Activated T-helper 1 cell treated with Interleukin-2 at 50 U/mL for 16 hours (primary cell): ENCODE measurements around the gene MAN2A2.

Experiments used
- DNase-seq: peaks from one replicate; pipeline ENCODE4 v3.0.0-alpha.2; 2020; ENCODE audit warnings: low read depth

MAN2A2 gene

GRCh38 chr15:90967206-90967605, 64.1 kb downstream of the MAN2A2 start:
- no peak for DNase-seq

- no peak for DNase-seq
These were observed 65.3 kb downstream of the MAN2A2 start for GRCh38 chr15:90968434-90968833.

DNA sequence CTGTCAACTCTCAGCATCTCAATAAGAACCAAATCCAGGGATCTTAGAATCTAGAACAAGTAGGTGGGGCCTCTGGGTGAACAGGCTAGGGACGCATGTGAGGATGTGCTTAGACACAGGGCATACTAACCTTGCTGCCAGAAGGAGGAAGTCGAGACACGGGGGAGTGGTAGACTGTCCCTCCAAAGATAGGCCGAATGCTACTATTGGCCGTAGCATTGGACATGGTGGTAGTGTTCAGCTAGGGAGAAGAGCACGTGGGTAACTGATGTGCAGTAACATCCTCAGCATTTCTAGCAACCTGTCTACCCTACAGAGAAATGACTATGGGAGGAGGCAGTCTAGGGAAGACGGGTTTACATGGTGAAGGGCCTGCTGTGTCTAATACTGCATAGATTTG, 67.2 kb downstream of the MAN2A2 start:
- DNase-seq, result no peak

GRCh38 chr15:90972133-90972532, 69.0 kb downstream of the MAN2A2 start:
- no peak for DNase-seq
